ENCODE data around the gene AOC3.

The AOC3 gene

GRCh38 chr17:42821176-42821575, 29.8 kb upstream of the AOC3 start:
- no peak overlapping the region for H2AFZ ChIP-seq (ENCODE audit: low read depth, low read length)
- ATAC-seq (ENCODE audit: insufficient read depth, low read depth) = no peak
- no peak overlapping the region for H3K27ac ChIP-seq (ENCODE audit: low read length)
- TF ChIP-seq EZH2 (IDR thresholded peaks at IDR 0.05; ENCODE audit: borderline replicate concordance, low read depth, low read length, severe bottlenecking) (no peak), CTCF (IDR thresholded peaks at IDR 0.05; ENCODE audit: borderline replicate concordance, extremely low read depth, low read length, poor library complexity, severe bottlenecking) (no peak)
- no peaks in the 10 kb centered on the region for H3K27me3 ChIP-seq (ENCODE audit: insufficient read depth, low read length, poor library complexity)
- no peak for DNase-seq
- peaks cover 32% of the 10 kb centered on the region for H3K79me2 ChIP-seq (ENCODE audit: insufficient read depth, low read length)
- no peak overlapping the region for H3K4me2 ChIP-seq (ENCODE audit: insufficient read depth, low read length)
- peaks cover 65% of the 10 kb centered on the region for H3K36me3 ChIP-seq (ENCODE audit: insufficient read depth, low read length)
- H3K4me3 ChIP-seq (ENCODE audit: low read depth in 1 of 2, low read length in 2 of 2) = no peak overlapping the region
- no peak overlapping the region for H3K9ac ChIP-seq (ENCODE audit: low read depth, low read length)
- no peaks in the 10 kb centered on the region for H4K20me1 ChIP-seq (ENCODE audit: insufficient read depth, low read length)
- H3K9me3 ChIP-seq (ENCODE audit: insufficient read depth, low read length, severe bottlenecking) = no peaks in the 10 kb centered on the region
- H3K4me1 ChIP-seq (ENCODE audit: insufficient read depth, low read length) = peaks cover 29% of the 10 kb centered on the region

GRCh38 chr17:42827472-42827871, 23.5 kb upstream of the AOC3 start:
- no peak for TF ChIP-seq EZH2 (IDR thresholded peaks at IDR 0.05; ENCODE audit: borderline replicate concordance, low read depth, low read length, severe bottlenecking)
- Histone ChIP-seq H3K27ac (ENCODE audit: low read length) (no peak overlapping the region), H3K36me3 (ENCODE audit: insufficient read depth, low read length) (0 out of 2 replicates have a peak, but pooled peaks cover 5% of the 10 kb centered on the region), H3K4me2 (ENCODE audit: insufficient read depth, low read length) (no peak overlapping the region), H2AFZ (ENCODE audit: low read depth, low read length) (no peak overlapping the region), H3K9ac (ENCODE audit: low read depth, low read length) (no peak overlapping the region), H4K20me1 (ENCODE audit: insufficient read depth, low read length) (no peaks in the 10 kb centered on the region), H3K4me1 (ENCODE audit: insufficient read depth, low read length) (peaks cover 33% of the 10 kb centered on the region), H3K9me3 (ENCODE audit: insufficient read depth, low read length, severe bottlenecking) (no peaks in the 10 kb centered on the region), H3K27me3 (ENCODE audit: insufficient read depth, low read length, poor library complexity) (no peaks in the 10 kb centered on the region), H3K79me2 (ENCODE audit: insufficient read depth, low read length) (peaks cover 22% of the 10 kb centered on the region), H3K4me3 (ENCODE audit: low read depth in 1 of 2, low read length in 2 of 2) (no peak overlapping the region)
- no peak for ATAC-seq (ENCODE audit: insufficient read depth, low read depth)
- no peak for DNase-seq

GRCh38 chr17:42830971-42831370, 20.0 kb upstream of the AOC3 start:
- no peak for DNase-seq

More at GRCh38 chr17:42830971-42831370, 20.0 kb upstream of the AOC3 start:
- H3K36me3 ChIP-seq (ENCODE audit: insufficient read depth, low read length) = peaks cover 21% of the 10 kb centered on the region
- H2AFZ ChIP-seq (ENCODE audit: low read depth, low read length) = no peak overlapping the region
- peaks cover 35% of the 10 kb centered on the region for H3K4me1 ChIP-seq (ENCODE audit: insufficient read depth, low read length)
- ATAC-seq (ENCODE audit: insufficient read depth, low read depth) = no peak
- H3K9me3 ChIP-seq (ENCODE audit: insufficient read depth, low read length, severe bottlenecking) = no peaks in the 10 kb centered on the region
- no peak overlapping the region for H3K4me3 ChIP-seq (ENCODE audit: low read depth in 1 of 2, low read length in 2 of 2)
- H3K79me2 ChIP-seq (ENCODE audit: insufficient read depth, low read length) = peaks cover 40% of the 10 kb centered on the region
- peaks cover 4% of the 10 kb centered on the region for H4K20me1 ChIP-seq (ENCODE audit: insufficient read depth, low read length)
- no peak for TF ChIP-seq CTCF (IDR thresholded peaks at IDR 0.05; ENCODE audit: borderline replicate concordance, extremely low read depth, low read length, poor library complexity, severe bottlenecking)
- no peak overlapping the region for H3K27ac ChIP-seq (ENCODE audit: low read length)
- no peak overlapping the region for H3K4me2 ChIP-seq (ENCODE audit: insufficient read depth, low read length)
- H3K27me3 ChIP-seq (ENCODE audit: insufficient read depth, low read length, poor library complexity) = no peaks in the 10 kb centered on the region
- no peak overlapping the region for H3K9ac ChIP-seq (ENCODE audit: low read depth, low read length)
